ENCODE measurements around the gene GOT2.

- no peak for TF ChIP-seq CTCF (IDR thresholded peaks at IDR 0.05; ENCODE audit: insufficient read depth, low read depth, low read length)
- TF ChIP-seq EZH2 (IDR thresholded peaks at IDR 0.05; ENCODE audit: insufficient read depth, low read length), result no peak
Measured at GRCh38 chr16:58658796-58659211, 75.3 kb downstream of the GOT2 start.
